CD1c-positive myeloid dendritic cell (primary cell): ENCODE data around the gene CLN6.
A peak's percentile ranks its signal among the peaks of the same experiment; 100 is the strongest.
"Not testable (repeated sequence)": the region's sequence is repeated elsewhere in the genome, so short reads cannot be mapped to it uniquely, and the experiment has no call there.

ENCODE experiments used
- DNase-seq: peaks from one replicate; pipeline ENCODE4 v3.0.0-alpha.2; 2016; ENCODE audit errors: extremely low spot score

CLN6 gene

DNA sequence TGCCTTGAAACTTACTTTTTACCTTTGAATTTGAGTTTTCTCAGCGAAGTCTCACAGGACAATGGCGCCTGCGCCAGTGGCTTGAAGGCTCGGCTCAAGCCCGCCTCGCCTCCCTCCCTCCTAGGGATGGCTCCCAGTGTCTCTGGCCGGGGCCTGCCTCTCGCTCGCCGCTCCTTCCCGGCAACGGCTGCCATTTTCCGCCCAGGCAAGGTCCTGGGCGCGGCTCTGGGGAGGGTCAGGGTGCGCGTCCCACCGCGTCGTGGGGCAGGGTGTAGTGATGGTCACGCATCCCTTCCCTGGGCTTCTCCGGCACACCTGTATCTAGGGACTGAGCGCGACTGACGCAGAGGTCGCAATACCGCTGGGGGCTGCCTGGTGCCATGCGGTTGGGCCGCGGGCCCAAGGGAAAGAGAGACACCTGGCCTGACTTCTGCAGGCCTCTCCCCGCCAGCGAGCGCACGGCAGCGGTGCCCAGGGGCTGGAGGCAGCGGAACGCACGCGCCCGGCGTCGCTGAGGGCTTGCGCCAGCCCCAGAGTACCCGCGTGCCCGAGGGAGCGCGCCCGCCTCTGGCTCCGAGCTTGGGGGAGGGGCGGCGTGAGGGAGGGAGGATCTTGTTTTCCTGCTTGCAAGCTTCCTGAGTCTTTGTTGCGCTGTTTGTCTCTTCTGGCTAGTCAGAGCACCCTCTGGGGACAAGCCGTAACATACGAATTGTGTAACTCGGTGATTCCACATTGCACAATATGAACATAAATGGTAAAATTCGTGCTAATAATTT, 27.3 kb upstream of the CLN6 start:
- DNase-seq: peak; percentile 81

DNA sequence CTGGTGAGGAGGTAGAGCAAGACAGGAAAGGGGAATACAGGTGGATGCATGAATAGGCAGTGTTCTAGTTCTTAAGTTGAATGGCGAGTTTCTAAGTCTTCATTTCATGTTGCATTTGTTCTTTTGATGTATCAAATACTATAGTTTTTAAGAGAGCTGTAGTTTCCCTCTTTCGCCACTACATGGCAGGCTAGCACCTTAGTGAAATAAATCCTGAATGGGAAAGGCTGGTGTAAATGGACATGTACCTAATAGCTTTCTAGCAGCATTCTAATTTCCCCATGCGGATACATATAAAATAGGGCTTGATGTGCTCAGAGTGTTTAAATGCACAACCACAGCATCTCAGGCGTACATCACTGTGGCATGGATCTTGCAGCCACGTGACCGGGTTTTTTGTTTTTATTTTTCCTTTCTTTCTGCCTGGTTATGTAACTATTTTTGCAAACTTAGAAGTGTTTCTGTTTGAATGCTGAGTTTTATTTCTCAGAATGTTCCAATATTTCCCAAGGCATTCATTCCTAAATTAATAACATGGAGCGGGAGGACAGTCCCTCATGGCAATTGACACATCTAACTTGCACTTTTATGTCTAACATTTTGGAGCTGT, 23.5 kb upstream of the CLN6 start:
- DNase-seq: peak; percentile 80

DNA sequence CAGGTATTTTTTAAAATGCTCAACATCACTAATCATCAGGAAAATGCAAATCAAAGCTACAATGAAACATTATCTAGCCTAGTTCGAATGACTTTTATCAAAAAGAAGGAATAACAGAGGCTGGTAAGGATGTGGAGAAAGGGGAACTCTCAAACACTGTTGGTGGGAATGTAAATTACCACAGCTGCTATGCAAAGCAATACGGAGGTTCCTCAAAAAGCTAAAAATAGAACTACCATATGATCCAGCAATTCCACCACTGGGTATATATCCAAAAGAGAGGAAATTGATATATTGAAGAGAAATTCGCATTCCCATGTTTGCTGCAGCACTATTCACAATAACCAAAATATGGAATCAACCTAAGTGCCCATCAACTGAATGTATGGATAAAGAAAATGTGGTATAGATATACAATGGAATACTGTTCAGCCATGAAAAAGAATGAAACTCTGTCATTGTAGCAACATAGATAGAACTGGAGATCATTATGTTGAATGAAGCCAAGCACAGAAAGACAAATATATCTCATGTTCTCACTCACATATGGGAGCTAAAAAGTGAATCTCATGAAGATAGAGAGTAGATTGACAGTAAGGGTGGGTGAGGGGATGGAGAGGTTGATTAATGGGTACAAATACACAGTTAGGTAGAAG, 19.7 kb upstream of the CLN6 start:
- peak; percentile 67 for DNase-seq

DNA sequence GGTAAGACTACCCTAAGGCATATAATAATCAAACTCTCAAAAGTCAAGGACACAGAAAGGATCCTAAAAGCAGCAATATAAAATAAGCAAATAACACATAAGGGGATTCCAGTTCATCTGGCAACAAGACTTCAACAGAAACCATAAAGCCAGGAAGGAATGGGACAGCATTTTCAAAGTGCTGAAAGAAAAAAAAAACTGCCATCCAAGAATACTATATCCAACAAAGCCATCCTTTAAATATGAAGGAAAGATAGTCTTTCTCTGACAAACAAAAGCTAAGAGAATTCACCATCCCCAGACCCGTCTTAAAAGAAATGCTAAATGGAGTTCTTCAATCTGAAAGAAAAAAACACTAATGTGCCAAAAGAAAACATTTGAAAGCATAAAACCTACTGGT, 14.7 kb upstream of the CLN6 start:
- no peak for DNase-seq

DNA sequence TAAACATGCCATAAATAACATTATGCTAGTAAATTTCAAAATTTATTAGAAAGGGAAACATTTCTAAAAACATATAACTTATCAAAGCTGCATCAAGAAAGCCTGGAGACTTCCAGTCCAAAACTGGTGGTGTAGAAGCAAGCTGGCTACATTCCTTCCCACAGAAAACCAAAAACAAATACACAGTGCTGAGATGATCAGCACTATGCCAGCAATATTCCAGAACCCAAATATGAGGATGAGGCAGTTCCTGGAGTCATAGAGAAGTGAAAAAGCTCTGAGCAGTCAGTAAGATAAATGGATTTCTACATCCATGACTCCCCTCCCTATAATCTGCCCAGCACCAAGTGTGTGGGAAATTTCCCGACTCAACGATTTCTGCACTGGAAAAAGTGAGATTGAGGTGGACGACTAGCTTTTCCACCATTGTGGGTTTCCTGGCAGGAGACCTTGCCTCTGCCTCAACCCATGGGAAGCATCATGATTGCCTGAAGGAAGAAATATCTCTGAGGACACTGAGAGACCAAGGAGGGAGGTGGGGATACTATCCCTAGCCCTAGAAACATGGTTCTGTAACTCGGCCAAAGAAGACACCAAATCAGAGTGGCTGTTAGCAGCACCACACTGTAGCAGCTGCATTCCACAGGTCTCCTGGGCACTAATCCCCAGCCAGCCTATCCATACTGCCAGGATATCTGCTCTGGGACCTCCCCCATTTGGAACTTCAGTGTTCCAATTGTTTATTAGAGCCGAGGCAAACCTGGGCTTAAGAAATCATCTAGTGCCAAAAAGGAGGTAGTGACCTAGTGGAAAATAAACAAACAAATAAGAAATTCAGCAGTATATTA, 11.8 kb upstream of the CLN6 start:
- no peak for DNase-seq

DNA sequence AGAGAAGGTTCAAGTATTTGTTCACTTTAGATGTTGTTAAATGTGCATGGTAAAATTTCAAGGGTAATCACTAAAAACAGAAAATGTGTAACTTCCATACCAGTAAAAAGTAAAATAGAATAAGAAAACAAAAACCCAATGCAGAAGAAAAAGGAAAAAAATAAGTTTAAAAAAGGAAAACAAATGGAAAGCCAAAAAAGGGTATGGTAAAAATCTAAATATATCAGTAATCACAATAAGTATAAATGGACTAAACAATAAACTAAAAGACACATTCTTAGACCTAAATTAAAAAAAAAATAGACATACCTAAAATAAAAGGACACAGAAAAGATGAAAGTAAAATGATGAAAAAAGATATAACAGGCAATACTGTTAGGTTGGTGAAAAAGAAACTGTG, 9.5 kb upstream of the CLN6 start:
- no peak for DNase-seq

DNA sequence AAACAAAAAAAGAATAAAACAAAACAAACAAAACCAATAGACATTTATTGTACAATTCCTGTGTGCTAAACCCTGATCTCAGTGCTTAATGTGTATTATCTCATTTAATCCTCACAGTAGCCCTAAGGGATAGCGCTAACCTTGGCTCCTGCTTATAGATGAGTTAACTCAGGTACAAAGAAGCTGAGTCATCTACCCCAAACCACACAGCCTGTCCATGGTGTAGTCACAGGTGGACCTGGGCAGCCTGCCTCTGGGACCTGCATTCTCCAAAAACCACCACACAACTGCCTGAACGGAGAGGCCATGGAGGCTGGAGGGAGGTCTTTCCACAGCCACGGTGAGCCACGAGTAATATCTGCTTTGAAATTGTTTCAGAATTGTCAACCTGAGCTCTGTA, 5.5 kb upstream of the CLN6 start:
- no peak for DNase-seq

DNA sequence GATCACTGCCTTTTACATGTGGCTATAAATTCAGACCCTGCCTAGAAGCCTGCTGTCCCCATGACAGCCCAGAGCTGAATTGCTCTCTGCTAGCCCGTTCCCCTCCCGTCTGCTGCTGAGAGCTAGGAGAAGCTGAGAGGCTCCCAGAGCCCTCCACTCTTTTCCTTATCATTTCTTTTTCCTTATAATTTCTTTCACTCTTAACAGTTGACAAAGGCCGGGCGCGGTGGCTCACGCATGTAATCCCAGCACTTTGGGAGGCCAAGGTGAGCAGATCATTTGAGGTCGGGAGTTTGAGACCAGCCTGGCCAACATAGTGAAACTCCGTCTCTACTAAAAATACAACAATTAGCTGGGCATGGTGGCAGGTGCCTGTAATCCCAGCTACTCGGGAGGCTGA, 5.0 kb upstream of the CLN6 start:
- DNase-seq: not testable (repeated sequence)

DNA sequence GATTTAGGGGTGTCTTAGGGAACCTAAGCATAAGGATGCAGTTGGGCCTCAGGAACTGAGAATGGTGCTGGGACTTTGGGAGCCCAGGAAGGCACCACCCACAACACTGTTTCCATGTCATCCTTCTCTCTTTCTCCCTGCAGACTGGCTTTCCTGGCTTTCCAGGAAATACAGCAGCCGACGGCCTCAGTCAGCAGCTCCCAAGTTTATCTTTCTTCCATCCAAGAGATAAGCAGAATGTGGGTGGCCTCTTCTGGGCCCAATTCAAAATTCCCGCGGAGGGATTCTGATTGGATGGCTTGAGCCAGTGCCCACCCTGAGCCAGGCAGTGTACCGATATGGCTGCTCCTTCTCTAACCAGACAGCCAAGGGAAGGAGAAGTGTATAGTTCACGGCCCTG, 4.5 kb upstream of the CLN6 start:
- DNase-seq: no peak

DNA sequence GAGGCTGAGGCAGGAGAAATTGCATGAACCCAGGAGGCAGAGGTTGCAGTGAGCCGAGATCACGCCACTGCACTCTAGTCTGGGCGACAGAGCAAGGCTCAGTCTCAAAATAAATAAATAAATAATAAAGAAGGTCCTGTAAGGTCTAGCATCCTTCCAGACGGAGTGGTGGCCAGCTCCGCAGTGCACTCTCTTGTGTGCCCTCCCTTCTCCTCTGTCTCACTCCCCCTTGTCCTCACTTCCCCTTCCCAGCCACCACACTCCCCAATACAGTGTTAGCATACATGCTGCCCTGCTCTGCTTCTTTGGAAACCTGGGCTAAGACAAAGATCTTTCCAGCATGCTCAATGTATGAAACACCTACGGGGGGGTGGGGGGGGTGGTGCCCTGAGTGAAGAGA, 3.4 kb upstream of the CLN6 start:
- DNase-seq: peak; percentile 85

DNA sequence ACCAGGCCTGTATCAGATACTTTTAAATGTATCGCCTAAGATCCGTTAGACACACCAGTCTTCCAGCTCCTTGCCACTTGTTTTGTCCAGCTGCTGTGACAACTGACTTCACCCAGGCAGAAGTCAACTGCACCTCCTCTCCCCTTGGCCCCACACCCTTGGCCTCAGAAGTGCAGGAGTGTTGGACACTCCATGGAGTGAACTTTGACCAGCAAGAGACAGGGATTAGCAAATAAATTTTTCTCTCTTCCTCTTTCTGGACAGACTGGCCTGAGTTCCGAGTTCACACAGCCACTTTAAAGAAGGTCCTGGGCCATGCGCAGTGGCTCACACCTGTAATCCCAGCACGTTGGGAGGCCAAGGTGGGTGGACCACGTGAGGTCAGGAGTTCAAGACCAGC, 2.9 kb upstream of the CLN6 start:
- DNase-seq: peak; percentile 79

DNA sequence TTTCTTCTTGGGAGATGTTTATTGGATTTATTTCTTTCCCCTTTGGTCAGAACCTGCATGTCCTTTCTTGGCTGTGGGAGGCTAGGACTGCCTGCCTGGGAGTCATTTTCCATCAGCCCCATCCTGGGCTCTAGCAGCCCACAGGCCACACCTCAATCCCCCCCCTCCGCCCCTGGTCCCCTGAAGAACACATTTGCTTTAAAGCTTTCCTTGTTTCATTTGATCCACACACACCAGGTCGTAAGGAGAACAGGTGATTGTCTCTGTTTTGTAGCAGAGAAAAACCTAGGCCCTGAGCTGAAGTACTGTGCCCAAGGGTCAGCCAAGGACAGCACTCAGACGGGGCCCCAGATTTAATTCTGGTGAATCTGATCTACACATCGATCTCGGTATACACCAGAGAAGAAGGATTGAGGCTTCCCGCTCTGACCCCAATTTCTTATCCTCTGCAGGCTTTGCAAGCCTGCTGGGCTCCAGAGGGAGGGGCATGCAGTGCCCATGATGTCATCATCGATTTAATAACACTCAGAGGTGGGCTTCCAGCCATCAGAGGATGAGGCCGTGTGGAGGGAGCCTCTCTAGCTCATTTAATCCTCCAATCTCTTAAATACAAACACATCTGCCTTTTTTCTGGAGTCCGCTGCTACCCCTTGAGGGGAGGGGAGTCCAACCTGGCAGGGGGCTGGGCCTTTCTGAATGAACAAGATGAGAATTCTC, 1.7 kb upstream of the CLN6 start:
- DNase-seq: no peak

DNA sequence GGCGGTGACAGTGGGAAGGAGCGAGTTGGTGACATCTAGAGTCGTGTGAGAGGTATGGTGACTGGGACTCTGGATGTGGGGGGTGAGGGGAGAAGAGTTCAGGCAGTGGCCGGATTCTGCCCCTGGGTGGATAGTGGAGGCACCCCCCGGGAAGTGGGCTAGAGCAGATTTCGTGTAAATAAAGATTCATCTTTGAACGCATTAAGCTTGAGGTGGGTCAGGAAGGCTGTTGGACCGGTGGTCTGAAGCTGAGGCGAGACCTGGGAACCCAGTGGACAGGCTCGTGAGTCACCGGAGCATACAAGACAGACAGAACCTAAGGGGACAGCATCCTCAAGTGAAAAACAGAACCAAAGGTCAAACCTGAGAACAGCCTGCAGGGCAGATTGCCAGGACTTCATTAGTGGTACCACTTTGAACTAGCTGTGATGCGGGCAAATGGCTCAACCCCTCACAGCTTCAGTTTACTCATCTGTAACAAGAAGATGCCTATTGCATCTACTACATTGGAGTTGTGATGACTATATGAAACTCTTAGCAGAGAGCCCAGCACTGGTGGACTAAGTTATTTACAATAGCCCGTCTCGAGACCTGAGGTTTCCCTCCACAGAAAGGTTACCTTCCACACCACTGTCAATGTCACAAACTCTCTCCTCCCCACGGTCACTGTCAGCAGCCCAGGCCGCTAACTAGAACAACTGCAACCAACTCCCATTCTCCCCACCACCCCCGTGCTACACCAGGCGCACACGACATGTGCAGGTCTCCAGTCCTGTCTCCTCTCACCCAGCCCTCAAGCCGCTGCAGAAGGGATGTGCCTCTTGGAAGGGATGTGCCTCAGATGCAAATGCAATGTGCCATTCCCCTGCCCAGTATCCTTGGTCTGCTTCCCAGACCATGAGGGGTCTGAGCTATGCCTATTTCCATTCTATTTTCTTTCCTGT, 901 bp upstream of the CLN6 start:
- peak; percentile 49 for DNase-seq

DNA sequence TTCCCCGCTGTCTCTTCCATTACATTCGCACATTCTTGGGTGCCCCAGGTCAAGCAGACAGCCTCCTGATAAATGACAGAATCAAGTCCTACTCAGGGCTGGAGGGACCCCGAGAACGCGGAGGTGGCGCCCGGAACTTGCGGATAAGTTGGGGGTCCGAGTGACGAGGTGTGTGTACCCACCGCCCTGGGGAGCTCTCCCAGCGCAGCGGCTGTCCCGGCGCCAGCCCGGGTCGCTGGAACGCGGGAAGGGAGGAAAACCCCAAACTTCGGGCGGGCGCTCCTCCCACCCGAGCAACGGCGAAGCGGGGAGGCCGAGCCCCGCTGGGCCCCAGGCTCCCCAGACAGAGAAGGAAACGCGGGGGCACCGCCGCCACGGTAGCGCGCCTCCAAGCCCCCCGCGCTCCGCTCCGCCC, 550 bp downstream of the CLN6 start:
- no peak for DNase-seq

DNA sequence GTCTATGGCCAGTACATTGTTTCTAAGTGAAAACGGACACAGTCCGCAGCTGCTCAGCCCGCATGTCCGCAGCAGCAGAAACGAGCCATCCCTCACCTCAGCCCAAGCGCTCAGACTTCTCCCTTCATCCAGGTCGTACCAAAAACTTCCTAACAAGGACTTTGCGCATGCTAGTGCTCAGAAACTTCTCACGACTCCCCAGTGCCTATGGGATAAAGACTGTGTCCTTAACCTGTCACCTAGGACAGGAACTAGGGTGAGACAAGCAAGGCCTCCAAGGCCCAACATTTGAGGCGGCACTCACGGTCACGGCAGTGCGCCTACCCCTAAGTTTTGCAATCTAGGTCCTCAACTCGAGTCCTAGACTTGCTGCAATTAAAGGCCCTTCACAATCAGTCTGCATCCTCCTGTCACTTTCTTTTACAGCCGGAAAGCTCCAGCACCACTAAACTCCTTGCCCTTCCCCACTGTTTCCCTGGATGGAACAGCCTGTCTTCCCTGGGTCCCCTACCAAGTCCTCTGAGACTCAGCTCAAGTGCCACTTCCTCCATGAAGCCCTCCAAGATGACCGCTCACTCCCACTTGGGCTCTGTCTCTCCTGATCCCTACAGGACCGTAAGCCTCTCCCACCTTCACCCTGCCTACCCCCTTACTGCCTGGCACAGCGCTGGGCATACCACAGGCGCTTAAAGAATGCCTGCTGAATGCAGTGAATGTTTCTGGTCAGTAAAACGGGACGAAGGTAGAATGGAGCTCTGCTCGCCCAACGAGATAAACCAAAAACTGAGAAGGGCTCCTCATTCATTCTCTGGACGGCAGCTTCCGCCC, 1.2 kb downstream of the CLN6 start:
- no peak for DNase-seq

DNA sequence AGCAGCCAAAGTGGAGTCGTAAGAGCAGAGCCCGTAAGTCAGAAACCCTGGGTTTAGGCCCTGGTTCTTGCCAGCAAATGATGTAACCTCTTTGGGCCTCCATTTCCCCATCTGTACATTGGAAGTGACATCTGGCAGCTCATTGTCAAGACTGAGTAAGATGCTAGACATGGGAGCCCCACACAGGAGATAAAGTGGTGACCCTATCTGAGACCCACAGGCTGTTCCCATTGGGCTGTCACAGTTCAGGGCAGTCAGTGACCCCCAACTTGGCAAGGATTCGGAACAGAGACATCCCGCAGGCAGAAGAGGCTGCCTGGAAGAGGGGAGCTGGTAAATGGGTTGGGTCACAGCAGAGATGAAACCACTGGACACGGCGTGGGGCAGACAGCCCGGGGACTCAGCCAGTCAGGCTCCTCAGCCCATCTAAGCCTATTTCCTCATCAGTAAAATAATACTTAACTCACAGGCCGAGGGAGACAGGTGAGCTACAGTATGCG, 1.8 kb downstream of the CLN6 start:
- DNase-seq: no peak

DNA sequence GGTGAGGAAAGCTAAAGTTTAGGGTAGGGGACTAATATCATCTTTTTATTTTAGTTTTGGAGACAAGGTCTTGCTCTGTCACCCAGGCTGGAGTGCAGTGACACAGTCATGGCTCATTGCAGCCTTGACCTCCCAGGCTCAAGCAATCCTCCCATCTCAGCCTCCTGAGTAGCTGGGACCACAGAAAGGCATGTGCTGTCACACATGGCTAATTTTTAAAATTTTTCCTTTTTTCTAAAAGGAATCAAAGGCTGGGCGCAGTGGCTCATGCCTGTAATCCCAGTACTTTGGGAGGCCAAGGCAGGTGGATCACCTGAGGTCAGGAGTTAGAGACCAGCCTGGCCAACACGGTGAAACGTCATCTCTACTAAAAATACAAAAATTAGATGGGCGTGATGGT, 4.1 kb downstream of the CLN6 start:
- DNase-seq: not testable (repeated sequence)

DNA sequence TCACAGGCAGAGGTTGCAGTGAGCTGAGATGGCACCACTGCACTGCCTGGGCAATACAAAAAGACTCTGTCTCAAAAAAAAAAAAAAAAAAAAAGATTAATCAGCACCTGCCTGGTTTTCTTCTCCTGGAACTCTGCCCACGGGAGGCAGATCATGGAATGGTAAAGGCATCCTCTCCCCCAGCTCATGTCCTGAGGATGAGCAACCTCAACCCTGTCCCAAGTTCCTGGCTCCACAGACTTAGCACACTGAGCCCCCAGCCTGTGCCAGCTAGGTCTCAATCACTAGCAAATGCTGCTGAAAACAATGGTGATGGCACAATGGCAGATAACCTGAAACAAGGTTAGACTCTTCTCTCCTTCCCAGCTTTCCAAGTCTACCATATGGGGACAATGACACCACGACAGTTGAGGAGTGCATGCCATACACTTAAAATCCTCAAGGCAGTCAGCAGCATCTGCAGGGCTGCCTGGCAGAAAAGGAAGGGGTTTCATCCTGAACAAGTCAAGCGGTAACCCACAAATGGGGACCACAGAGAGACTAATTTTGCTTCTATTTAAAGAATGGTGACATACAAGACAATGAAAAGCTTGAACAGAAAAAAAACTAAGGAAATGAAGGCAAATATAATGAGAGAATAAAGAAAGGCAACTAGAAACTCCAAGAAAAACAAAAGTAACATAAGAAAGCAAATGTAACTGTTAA, 4.8 kb downstream of the CLN6 start:
- DNase-seq: no peak

DNA sequence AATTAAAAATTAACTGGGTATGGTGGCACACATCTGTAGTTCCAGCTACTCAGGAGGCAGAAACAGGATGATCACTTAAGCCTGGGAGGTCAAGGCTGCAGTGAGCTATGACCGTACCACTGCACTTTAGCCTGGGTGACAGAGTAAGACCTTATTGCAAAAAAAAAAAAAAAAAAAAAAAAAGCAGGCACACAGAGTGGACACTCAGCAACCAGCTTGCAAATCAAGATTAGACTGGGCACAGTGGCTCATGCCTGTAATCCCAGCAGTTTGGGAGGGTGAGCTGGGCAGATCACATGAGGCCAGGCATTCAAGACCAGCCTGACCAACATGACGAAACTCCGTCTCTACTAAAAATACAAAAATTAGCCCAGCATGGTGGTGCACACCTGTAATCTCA, 5.4 kb downstream of the CLN6 start:
- DNase-seq: no peak
